Naive thymus-derived CD4-positive, alpha-beta T cell (primary cell): Measurements from ENCODE around the gene AJAP1. TPM values are rescaled to one million over a fixed set of nuclear protein-coding genes. Genes with fewer than 3 reads are reported as not detected.
"Not testable (repeated sequence)": the region's sequence is repeated elsewhere in the genome, so short reads cannot be mapped to it uniquely, and the experiment has no call there.

ENCODE experiments used
- ATAC-seq: fragments of 150-1000 bp; cut with Tn5 transposase; 2 replicates; pipeline ENCODE4 v1.10.0; 2021; ENCODE audit warnings: mild to moderate bottlenecking, moderate library complexity
- CTCF ChIA-PET: fragments of 350-600 bp; sonication (Branson Sonifier 250); formaldehyde crosslinking; loops from one replicate; lab custom pipeline; 2021; ENCODE audit warnings: antibody characterized with exemption; lab: Charles Lee
- POLR2A ChIA-PET: fragments of 350-600 bp; sonication (Branson Sonifier 250); formaldehyde crosslinking; loops from one replicate; lab custom pipeline; 2021; ENCODE audit warnings: antibody characterized with exemption, inconsistent platforms; lab: Charles Lee
- DNase-seq, 9 donors: peaks; one replicate each; pipeline versions ENCODE4 v3.0.0 to v3.0.0-alpha.2; 2020 to 2022; ENCODE audit warnings: mixed read lengths in 1 of 9
- H3K27ac ChIP-seq: one replicate; pipeline ENCODE4 v1.7.0; 2013; ENCODE audit warnings: mild to moderate bottlenecking, low read depth, low read length, moderate library complexity
- H3K27me3 ChIP-seq, 2 donors: one replicate each; pipeline ENCODE4 v1.7.0; 2013; ENCODE audit warnings: low read length in 2 of 2, mild to moderate bottlenecking in 2 of 2, moderate library complexity in 2 of 2; ENCODE audit not compliant: control insufficient read depth in 2 of 2, insufficient read depth in 2 of 2
- H3K36me3 ChIP-seq, 3 experiments: 1 replicate in 2 of 3; 2 replicates in 1 of 3; pipeline ENCODE4 v1.7.0; 2013; ENCODE audit warnings: low read length in 3 of 3, mild to moderate bottlenecking in 3 of 3, moderate library complexity in 1 of 3; ENCODE audit not compliant: insufficient read depth in 3 of 3, control insufficient read depth in 2 of 3
- H3K4me1 ChIP-seq, 2 donors: one replicate each; pipeline ENCODE4 v1.7.0; 2013; ENCODE audit warnings: low read length in 2 of 2, mild to moderate bottlenecking in 2 of 2, moderate library complexity in 1 of 2; ENCODE audit not compliant: control insufficient read depth in 2 of 2, insufficient read depth in 2 of 2
- H3K4me3 ChIP-seq: 2 replicates; pipeline ENCODE4 v1.7.0; 2013; ENCODE audit warnings: mild to moderate bottlenecking, low read length
- H3K9me3 ChIP-seq, 3 experiments: 1 replicate in 2 of 3; 2 replicates in 1 of 3; pipeline ENCODE4 v1.7.0; 2013; ENCODE audit warnings: low read length in 3 of 3; ENCODE audit not compliant: control insufficient read depth in 2 of 3
- H3K27ac Mint-ChIP-seq, 9 donors: one replicate each; pipeline ENCODE4 v1.8.0; 2020 to 2022; ENCODE audit warnings: mixed read lengths in 9 of 9, mild to moderate bottlenecking in 8 of 9, moderate library complexity in 5 of 9, inconsistent platforms in 2 of 9
- H3K27me3 Mint-ChIP-seq, 5 donors: one replicate each; pipeline ENCODE4 v1.8.0; 2021 to 2022; ENCODE audit warnings: mixed read lengths in 5 of 5, mild to moderate bottlenecking in 1 of 5
- H3K36me3 Mint-ChIP-seq, 5 donors: one replicate each; pipeline ENCODE4 v1.8.0; 2020 to 2022; ENCODE audit warnings: mixed read lengths in 5 of 5, mild to moderate bottlenecking in 3 of 5, inconsistent platforms in 1 of 5
- H3K4me1 Mint-ChIP-seq, 7 donors: one replicate each; pipeline ENCODE4 v1.8.0; 2020 to 2022; ENCODE audit warnings: mixed read lengths in 7 of 7, mild to moderate bottlenecking in 3 of 7, inconsistent platforms in 1 of 7
- H3K4me3 Mint-ChIP-seq, 10 donors: one replicate each; pipeline ENCODE4 v1.8.0; 2020 to 2022; ENCODE audit warnings: mild to moderate bottlenecking in 10 of 10, mixed read lengths in 10 of 10, moderate library complexity in 6 of 10, inconsistent platforms in 2 of 10
- H3K9me3 Mint-ChIP-seq, 11 donors: one replicate each; pipeline ENCODE4 v1.8.0; 2020 to 2022; ENCODE audit warnings: mixed read lengths in 11 of 11, mild to moderate bottlenecking in 4 of 11, inconsistent platforms in 1 of 11, moderate library complexity in 1 of 11
- intact Hi-C, 2 donors: fragments of 100-400 bp; cut with micrococcal nuclease; formaldehyde crosslinking; loops; one replicate each; pipeline ENCODE4 v1.15.1; 2023
- polyA plus RNA-seq, 2 donors: library from polyadenylated mRNA; unstranded; fragments of 300-500 nt; fragmentation: Illumina TruSeq; gene quantifications; one replicate each; pipeline ENCODE4 v1.2.3, GENCODE V29; 2021
- total RNA-seq, 6 experiments: library from RNA in 5 of 6; stranded (reverse) in 5 of 6; gene quantifications; 1 replicate in 5 of 6; 2 replicates in 1 of 6; pipeline ENCODE4 v1.2.3 and lab custom pipeline; 2021 to 2026

Gene AJAP1
- total and polyA plus RNA-seq, 7 experiments from 2014 or later: 0.09 to 2.4 (median 0.82) TPM; not detected in 1

DNA sequence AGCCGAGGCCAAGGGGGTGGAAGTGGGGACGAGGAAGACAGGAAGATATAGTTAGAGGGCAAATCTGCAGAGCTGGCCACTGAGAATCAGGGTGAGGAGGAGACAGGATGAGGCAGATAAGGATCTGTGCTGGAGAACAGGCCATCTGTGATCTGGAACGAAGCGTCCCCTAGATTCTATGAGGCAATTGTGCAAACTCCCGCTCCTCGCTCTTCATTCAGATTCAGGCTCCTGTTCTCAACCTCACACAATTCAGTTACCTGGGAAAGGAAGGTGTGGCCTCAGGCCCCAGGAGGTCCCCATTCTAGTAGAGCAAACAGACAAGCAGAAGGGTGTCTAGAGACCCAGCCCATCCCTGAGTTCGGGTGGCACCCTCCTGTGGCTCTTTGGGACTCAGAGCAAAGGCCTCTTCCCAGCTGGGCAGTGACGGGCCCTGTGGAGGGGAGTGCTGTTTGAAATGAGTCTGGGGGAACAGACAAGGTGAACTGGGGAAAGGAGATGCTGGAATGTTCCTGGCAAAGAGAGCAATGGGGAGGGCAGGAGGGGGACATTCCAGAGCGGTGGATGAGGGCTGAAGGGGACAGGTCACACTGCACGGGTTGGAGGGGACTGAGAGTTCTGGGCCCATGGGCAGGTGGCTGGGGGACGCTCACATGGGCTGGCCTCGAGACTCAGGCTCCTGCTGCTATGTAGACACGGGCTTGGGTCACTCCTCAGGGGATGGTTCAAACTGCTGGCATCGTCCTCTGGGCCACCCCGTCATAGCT lies 39.9 kb upstream of the AJAP1 start:
- Histone ChIP-seq H3K27me3 (no peaks in the 10 kb centered on the region), H3K36me3 (no peaks in the 10 kb centered on the region), H3K4me1 (no peaks in the 10 kb centered on the region), H3K4me3 (no peak overlapping the region), H3K9me3 (peaks cover 0 to 9% (median 0%) of the 10 kb centered on the region in 3 experiments), H3K27ac (no peak overlapping the region)
- peaks cover 0 to 8% (median 0%) of the 10 kb centered on the region in 5 donors for H3K36me3 Mint-ChIP-seq
- POLR2A ChIA-PET: no interaction called here
- H3K9me3 Mint-ChIP-seq: peaks cover 0 to 21% (median 11%) of the 10 kb centered on the region in 11 donors
- H3K4me1 Mint-ChIP-seq: no peaks in the 10 kb centered on the region
- peaks cover 0 to 10% (median 5%) of the 10 kb centered on the region in 5 donors for H3K27me3 Mint-ChIP-seq
- ATAC-seq (no peak), DNase-seq (no peak)
- CTCF ChIA-PET: no interaction called here
- intact Hi-C loops: no loop called here
- no peak overlapping the region for H3K4me3 Mint-ChIP-seq
- H3K27ac Mint-ChIP-seq: no peak overlapping the region

DNA sequence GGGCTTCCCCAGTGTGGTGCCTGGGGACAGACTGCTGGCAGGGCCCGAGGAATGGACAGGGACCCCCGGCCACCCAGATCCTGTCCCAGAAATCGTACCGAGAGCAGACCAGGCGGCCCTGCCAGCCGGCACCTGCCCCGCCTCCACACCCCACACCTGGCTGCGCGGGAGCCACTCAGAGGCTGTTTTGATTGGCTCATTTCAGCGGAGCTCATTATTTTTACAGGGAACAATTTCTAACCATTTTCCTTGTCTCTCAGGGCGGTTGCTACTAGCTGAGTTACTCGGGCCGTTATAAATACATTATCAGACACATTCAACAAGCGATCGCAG lies 39.3 kb upstream of the AJAP1 start:
- no peaks in the 10 kb centered on the region for H3K36me3 ChIP-seq
- peaks cover 0 to 17% (median 7%) of the 10 kb centered on the region in 11 donors for H3K9me3 Mint-ChIP-seq
- H3K4me3 Mint-ChIP-seq: no peak overlapping the region
- H3K27me3 ChIP-seq: no peaks in the 10 kb centered on the region
- H3K9me3 ChIP-seq: peaks cover 0 to 3% (median 0%) of the 10 kb centered on the region in 3 experiments
- H3K4me3 ChIP-seq: no peak overlapping the region
- DNase-seq (no peak), ATAC-seq (no peak)
- H3K4me1 ChIP-seq: no peaks in the 10 kb centered on the region
- H3K27ac ChIP-seq: no peak overlapping the region
- intact Hi-C loops: no loop called here
- no peak overlapping the region for H3K27ac Mint-ChIP-seq
- H3K27me3 Mint-ChIP-seq: peaks cover 0 to 10% (median 5%) of the 10 kb centered on the region in 5 donors
- CTCF ChIA-PET: no interaction called here
- peaks cover 0 to 2% (median 0%) of the 10 kb centered on the region in 7 donors for H3K4me1 Mint-ChIP-seq
- POLR2A ChIA-PET: no interaction called here
- peaks cover 0 to 8% (median 0%) of the 10 kb centered on the region in 5 donors for H3K36me3 Mint-ChIP-seq

DNA sequence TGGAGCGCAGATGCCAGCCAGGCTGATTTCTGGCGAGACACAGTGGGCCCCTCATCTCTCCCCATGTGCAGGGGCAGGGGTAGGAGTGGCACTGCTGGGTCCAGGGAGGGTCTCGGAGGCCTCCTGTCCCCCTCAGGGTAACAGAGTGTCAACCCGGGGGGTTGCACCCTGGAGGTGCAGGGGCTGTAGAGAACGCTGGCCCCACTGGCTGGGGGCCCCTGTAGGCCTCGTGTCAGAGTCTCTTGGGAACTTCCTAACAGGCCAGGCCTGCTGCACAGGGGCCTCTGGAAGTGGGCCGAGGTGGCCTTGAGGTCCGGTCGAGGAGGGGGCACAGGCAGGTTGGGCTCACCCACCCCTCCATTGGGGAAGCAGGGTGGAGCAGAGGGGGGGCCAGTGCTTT lies 38.9 kb upstream of the AJAP1 start:
- peaks cover 0 to 9% (median 5%) of the 10 kb centered on the region in 5 donors for H3K27me3 Mint-ChIP-seq
- intact Hi-C loops: no loop called here
- H3K27ac Mint-ChIP-seq: no peak overlapping the region
- ChIA-PET CTCF (no interaction called here), POLR2A (no interaction called here)
- H3K36me3 Mint-ChIP-seq: peaks cover 0 to 6% (median 0%) of the 10 kb centered on the region in 5 donors
- no peaks in the 10 kb centered on the region for H3K36me3 ChIP-seq
- peaks cover 0 to 2% (median 0%) of the 10 kb centered on the region in 7 donors for H3K4me1 Mint-ChIP-seq
- no peak for DNase-seq
- ATAC-seq: no peak
- no peak overlapping the region for H3K4me3 ChIP-seq
- no peaks in the 10 kb centered on the region for H3K27me3 ChIP-seq
- H3K4me1 ChIP-seq: no peaks in the 10 kb centered on the region
- H3K27ac ChIP-seq: no peak overlapping the region
- H3K4me3 Mint-ChIP-seq: no peak overlapping the region
- H3K9me3 Mint-ChIP-seq: peaks cover 0 to 13% (median 7%) of the 10 kb centered on the region in 11 donors
- no peaks in the 10 kb centered on the region for H3K9me3 ChIP-seq

DNA sequence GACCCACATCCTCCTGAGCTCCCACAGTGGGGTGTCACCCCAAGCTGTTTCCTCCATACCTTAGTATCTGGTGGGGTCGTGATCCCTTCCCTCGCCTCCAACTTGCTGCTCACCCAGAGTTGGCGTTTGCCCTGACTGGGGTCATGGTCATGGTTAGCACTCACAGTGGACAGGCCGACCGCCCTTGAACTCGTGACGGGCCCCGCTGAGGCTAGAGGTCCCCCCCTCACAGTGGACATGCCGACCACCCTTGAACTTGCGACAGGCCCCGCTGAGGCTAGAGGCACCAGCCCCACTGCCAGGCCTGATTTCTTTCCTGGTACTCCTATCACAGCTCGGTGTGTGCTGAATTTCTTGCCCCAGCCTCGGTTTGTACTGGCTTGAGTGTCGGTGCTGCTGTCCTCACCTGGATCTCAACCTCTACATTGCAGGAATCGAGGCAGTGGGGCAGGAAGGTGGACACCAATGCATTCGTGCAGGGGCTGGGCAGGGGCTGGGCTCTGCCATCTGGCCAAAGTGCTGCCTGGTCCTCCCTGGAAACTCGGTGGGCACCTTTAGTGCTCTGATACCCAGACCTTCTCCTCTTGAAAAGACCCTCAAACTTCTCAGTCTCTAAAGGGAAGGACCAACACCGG lies 37.5 kb upstream of the AJAP1 start:
- H3K27me3 Mint-ChIP-seq: peaks cover 0 to 7% (median 5%) of the 10 kb centered on the region in 5 donors
- DNase-seq: no peak

DNA sequence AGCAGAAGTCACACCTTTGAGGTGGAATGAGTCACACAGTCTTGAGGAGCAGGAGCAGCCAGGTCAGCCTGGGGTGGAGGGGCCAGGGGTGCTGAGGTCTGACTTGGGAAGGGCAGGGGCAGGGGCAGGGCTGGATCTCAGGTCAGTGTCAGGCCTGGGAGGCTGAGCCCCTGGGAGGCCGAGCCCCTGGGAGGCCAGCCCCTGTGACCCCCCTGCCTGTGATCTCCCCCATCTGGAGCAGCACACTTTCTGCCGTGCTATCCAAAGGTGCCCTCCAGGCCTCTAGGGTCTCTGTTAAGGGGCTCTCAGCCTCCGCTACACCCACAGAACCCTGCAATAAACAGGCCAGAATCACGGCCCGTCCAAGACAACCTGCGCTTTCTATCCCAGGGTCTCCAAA lies 36.9 kb upstream of the AJAP1 start:
- H3K4me1 ChIP-seq: no peaks in the 10 kb centered on the region
- H3K36me3 ChIP-seq: no peaks in the 10 kb centered on the region
- intact Hi-C loops: no loop called here
- ATAC-seq: no peak
- H3K27ac ChIP-seq: no peak overlapping the region
- Mint-ChIP-seq H3K36me3 (no peaks in the 10 kb centered on the region), H3K4me3 (no peak overlapping the region), H3K9me3 (no peaks in the 10 kb centered on the region), H3K4me1 (peaks cover 0 to 10% (median 0%) of the 10 kb centered on the region in 7 donors), H3K27ac (peak overlapping the region in 1 of 9 donors; percentile 20), H3K27me3 (peaks cover 0 to 5% (median 3%) of the 10 kb centered on the region in 5 donors)
- no peak for DNase-seq
- H3K27me3 ChIP-seq: no peaks in the 10 kb centered on the region
- POLR2A ChIA-PET: no interaction called here
- H3K9me3 ChIP-seq: no peaks in the 10 kb centered on the region
- no peak overlapping the region for H3K4me3 ChIP-seq
- CTCF ChIA-PET: no interaction called here

More for the DNA sequence above, 37.5 kb upstream of the AJAP1 start:
- Mint-ChIP-seq H3K4me1 (peaks cover 0 to 10% (median 0%) of the 10 kb centered on the region in 7 donors), H3K9me3 (peaks cover 0 to 4% (median 0%) of the 10 kb centered on the region in 11 donors), H3K36me3 (no peaks in the 10 kb centered on the region), H3K27ac (peak overlapping the region in 1 of 9 donors; percentile 20), H3K4me3 (no peak overlapping the region)
- ChIA-PET POLR2A (no interaction called here), CTCF (no interaction called here)
- Histone ChIP-seq H3K4me1 (no peaks in the 10 kb centered on the region), H3K27ac (no peak overlapping the region), H3K9me3 (no peaks in the 10 kb centered on the region), H3K4me3 (no peak overlapping the region), H3K36me3 (no peaks in the 10 kb centered on the region), H3K27me3 (no peaks in the 10 kb centered on the region)
- ATAC-seq: no peak
- intact Hi-C loops: no loop called here

DNA sequence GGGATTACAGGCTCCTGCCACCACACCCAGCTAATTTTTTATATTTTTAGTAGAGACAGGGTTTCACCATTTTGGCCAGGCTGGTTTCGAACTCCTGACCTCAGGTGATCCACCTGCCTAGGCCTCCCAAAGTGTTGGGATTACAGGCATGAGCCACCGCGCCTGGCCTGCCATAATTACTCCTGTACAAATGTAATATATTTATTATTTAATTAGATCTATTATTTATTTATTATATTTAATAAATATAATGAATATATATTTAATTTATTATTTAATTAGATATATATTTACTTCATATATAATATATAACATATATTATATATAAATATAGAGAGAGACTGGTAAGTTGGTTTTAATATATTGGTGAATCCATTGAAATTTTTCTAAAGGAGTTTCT lies 35.6 kb upstream of the AJAP1 start:
- CTCF ChIA-PET: interaction anchor here (0.7 kb wide), 1 partner anchor 38 kb away, joined by 3 read pairs; no protein-coding TSS in a partner anchor

More for the DNA sequence above, 35.6 kb upstream of the AJAP1 start:
- DNase-seq, H3K27ac Mint-ChIP-seq, H3K4me3 Mint-ChIP-seq, H3K27me3 ChIP-seq, H3K27ac ChIP-seq, H3K36me3 ChIP-seq, POLR2A ChIA-PET, H3K36me3 Mint-ChIP-seq, H3K9me3 Mint-ChIP-seq, ATAC-seq, H3K4me1 Mint-ChIP-seq, H3K4me1 ChIP-seq, H3K4me3 ChIP-seq, intact Hi-C loops, H3K27me3 Mint-ChIP-seq, H3K9me3 ChIP-seq: not testable (repeated sequence)
